ENCODE measurements around the gene NUDT8.
A peak's percentile ranks its signal among the peaks of the same experiment; 100 is the strongest.
"Not testable (repeated sequence)": the region's sequence is repeated elsewhere in the genome, so short reads cannot be mapped to it uniquely, and the experiment has no call there.

The NUDT8 gene

GRCh38 chr11:67640021-67640757 lies 10.5 kb upstream of the NUDT8 start:
- TF ChIP-seq CTCF (IDR thresholded peaks at IDR 0.05; ENCODE audit: insufficient read depth, missing control alignments): peak; percentile 69
- DNase-seq (ENCODE audit: insufficient read length, low spot score) (peak; percentile 66), FAIRE-seq (no peak)

GRCh38 chr11:67639438-67639859 lies 9.7 kb upstream of the NUDT8 start, which contains the start of gene TBX10:
TSS of gene TBX10 (minus strand) at chr11:67639763. CDS start at chr11:67639472, 291 bp downstream.
- no peak for TF ChIP-seq CTCF (IDR thresholded peaks at IDR 0.05; ENCODE audit: insufficient read depth, missing control alignments)
- no peak for FAIRE-seq
- DNase-seq (ENCODE audit: insufficient read length, low spot score): no peak

GRCh38 chr11:67638535-67639437 lies 9.0 kb upstream of the NUDT8 start:
- DNase-seq (ENCODE audit: insufficient read length, low spot score): no peak
- no peak for TF ChIP-seq CTCF (IDR thresholded peaks at IDR 0.05; ENCODE audit: insufficient read depth, missing control alignments)
- FAIRE-seq: no peak

GRCh38 chr11:67637441-67637840 lies 7.7 kb upstream of the NUDT8 start:
- FAIRE-seq; DNase-seq (ENCODE audit: insufficient read length, low spot score): not testable (repeated sequence)

GRCh38 chr11:67636962-67637361 lies 7.2 kb upstream of the NUDT8 start:
- no peak for TF ChIP-seq CTCF (IDR thresholded peaks at IDR 0.05; ENCODE audit: insufficient read depth, missing control alignments)
- no peak for FAIRE-seq
- no peak for DNase-seq (ENCODE audit: insufficient read length, low spot score)

GRCh38 chr11:67635231-67635521 lies 5.4 kb upstream of the NUDT8 start:
- no peak for DNase-seq (ENCODE audit: insufficient read length, low spot score)
- no peak for FAIRE-seq
- TF ChIP-seq CTCF (IDR thresholded peaks at IDR 0.05; ENCODE audit: insufficient read depth, missing control alignments): no peak

GRCh38 chr11:67634366-67635230 lies 4.9 kb upstream of the NUDT8 start:
- FAIRE-seq (no peak), DNase-seq (ENCODE audit: insufficient read length, low spot score) (no peak)
- TF ChIP-seq CTCF (IDR thresholded peaks at IDR 0.05; ENCODE audit: insufficient read depth, missing control alignments): no peak

Measured in D721Med (cell line).